AG09319 (cell line): Measurements from ENCODE around the gene CDRT15.

Source experiments
- DNase-seq: peaks from one replicate; pipeline ENCODE4 v3.0.0-alpha.2; 2010; ENCODE audit warnings: low read depth; ENCODE audit errors: extremely low read depth
- CTCF ChIP-seq: IDR thresholded peaks from 2 replicates; pipeline ENCODE4 v1.5.1; 2011; ENCODE audit warnings: low read depth, mild to moderate bottlenecking, inconsistent platforms, low read length, moderate library complexity

The CDRT15 gene

GRCh38 chr17:14205992-14206461 lies 30.6 kb downstream of the CDRT15 start:
- no peak for DNase-seq
- TF ChIP-seq CTCF: no peak

- DNase-seq: no peak
- no peak for TF ChIP-seq CTCF
These were observed 31.3 kb downstream of the CDRT15 start for GRCh38 chr17:14205380-14205779.

GRCh38 chr17:14204546-14204945 lies 32.1 kb downstream of the CDRT15 start:
- no peak for TF ChIP-seq CTCF
- DNase-seq: no peak

- TF ChIP-seq CTCF: no peak
- DNase-seq: no peak
These were observed 32.6 kb downstream of the CDRT15 start for GRCh38 chr17:14204084-14204483.

- TF ChIP-seq CTCF: peak; percentile 24
- DNase-seq: no peak
These were observed 33.3 kb downstream of the CDRT15 start for GRCh38 chr17:14203388-14203787.

- no peak for DNase-seq
- TF ChIP-seq CTCF: no peak
These were observed 34.1 kb downstream of the CDRT15 start for GRCh38 chr17:14202388-14203166.

GRCh38 chr17:14201988-14202380 lies 34.7 kb downstream of the CDRT15 start:
- DNase-seq: no peak
- no peak for TF ChIP-seq CTCF
